ENCODE data around the gene WHRN.

WHRN gene

GRCh38 chr9:114406441-114406840, 98.8 kb downstream of the WHRN start:
- Histone ChIP-seq H3K4me1 (ENCODE audit: control insufficient read depth in 1 of 2, insufficient read depth in 1 of 2, low read depth in 1 of 2, low read length in 1 of 2) (peaks cover 0 to 6% of the 10 kb centered on the region in 2 experiments), H3K4me3 (ENCODE audit: low read depth in 1 of 2, low read length in 1 of 2) (no peak overlapping the region), H3K27me3 (no peaks in the 10 kb centered on the region), H3K9me3 (no peaks in the 10 kb centered on the region), H3K27ac (no peak overlapping the region), H3K36me3 (no peaks in the 10 kb centered on the region)
- no peak for TF ChIP-seq CTCF (IDR thresholded peaks at IDR 0.05)

DNA sequence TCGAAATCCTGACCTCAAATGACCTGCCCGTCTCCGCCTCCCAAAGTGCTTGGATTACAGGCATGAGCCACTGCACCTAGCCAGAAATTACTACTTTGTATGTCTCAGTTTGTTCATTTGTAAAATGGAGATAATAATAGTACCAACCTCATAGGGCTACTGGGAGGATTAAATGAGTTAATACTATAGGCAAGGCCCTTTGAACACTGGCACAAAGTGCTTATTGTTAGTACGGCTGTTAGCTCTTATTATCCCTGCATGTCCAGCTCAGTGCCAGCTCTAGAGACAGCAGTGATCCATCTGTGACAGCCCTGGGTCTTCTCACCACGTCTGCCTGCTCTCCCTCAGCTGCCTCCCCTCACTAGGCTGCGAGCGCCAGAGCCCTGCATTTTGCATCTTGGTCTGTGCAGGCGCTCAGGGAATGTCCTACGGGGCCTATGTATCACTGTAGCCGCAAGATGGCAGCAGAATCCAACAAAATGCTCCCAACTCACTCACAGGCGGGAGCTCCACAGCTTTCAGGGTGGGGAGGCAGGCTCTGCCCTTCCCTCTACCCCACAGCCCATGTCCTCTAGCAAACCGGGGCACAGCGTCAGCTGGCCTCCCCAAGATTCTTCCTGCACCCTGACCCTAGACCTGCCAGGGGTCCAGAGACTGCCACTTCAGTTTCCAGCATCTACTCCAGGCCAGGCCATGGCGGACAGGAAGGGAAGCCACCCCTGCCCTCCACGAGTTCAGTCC, 99.8 kb downstream of the WHRN start:
- Histone ChIP-seq H3K4me1 (ENCODE audit: control insufficient read depth in 1 of 2, insufficient read depth in 1 of 2, low read depth in 1 of 2, low read length in 1 of 2) (peaks cover 0 to 6% of the 10 kb centered on the region in 2 experiments), H3K27ac (peak overlapping the region; percentile 44), H3K4me3 (ENCODE audit: low read depth in 1 of 2, low read length in 1 of 2) (no peak overlapping the region), H3K9me3 (no peaks in the 10 kb centered on the region), H3K36me3 (no peaks in the 10 kb centered on the region), H3K27me3 (no peaks in the 10 kb centered on the region)
- peak; percentile 90 for TF ChIP-seq CTCF (IDR thresholded peaks at IDR 0.05)

GRCh38 chr9:114404531-114404930, 100.7 kb downstream of the WHRN start:
- Histone ChIP-seq H3K36me3 (no peaks in the 10 kb centered on the region), H3K27ac (no peak overlapping the region), H3K9me3 (no peaks in the 10 kb centered on the region), H3K4me3 (ENCODE audit: low read depth in 1 of 2, low read length in 1 of 2) (no peak overlapping the region), H3K27me3 (no peaks in the 10 kb centered on the region), H3K4me1 (ENCODE audit: control insufficient read depth in 1 of 2, insufficient read depth in 1 of 2, low read depth in 1 of 2, low read length in 1 of 2) (peaks cover 0 to 6% of the 10 kb centered on the region in 2 experiments)
- no peak for TF ChIP-seq CTCF (IDR thresholded peaks at IDR 0.05)

GRCh38 chr9:114403153-114403756, 102.0 kb downstream of the WHRN start:
- Histone ChIP-seq H3K36me3 (no peaks in the 10 kb centered on the region), H3K27ac (no peak overlapping the region), H3K4me1 (ENCODE audit: control insufficient read depth in 1 of 2, insufficient read depth in 1 of 2, low read depth in 1 of 2, low read length in 1 of 2) (peaks cover 7 to 12% of the 10 kb centered on the region in 2 experiments), H3K9me3 (no peaks in the 10 kb centered on the region), H3K27me3 (no peaks in the 10 kb centered on the region), H3K4me3 (ENCODE audit: low read depth in 1 of 2, low read length in 1 of 2) (no peak overlapping the region)
- TF ChIP-seq CTCF (IDR thresholded peaks at IDR 0.05), result no peak

GRCh38 chr9:114401344-114401743, 103.9 kb downstream of the WHRN start:
- H3K27me3 ChIP-seq, result no peaks in the 10 kb centered on the region
- H3K9me3 ChIP-seq, result no peaks in the 10 kb centered on the region
- no peak for TF ChIP-seq CTCF (IDR thresholded peaks at IDR 0.05)
- H3K27ac ChIP-seq, result no peak overlapping the region
- H3K4me3 ChIP-seq (ENCODE audit: low read depth in 1 of 2, low read length in 1 of 2), result no peak overlapping the region
- peaks cover 21 to 25% of the 10 kb centered on the region in 2 experiments for H3K4me1 ChIP-seq (ENCODE audit: control insufficient read depth in 1 of 2, insufficient read depth in 1 of 2, low read depth in 1 of 2, low read length in 1 of 2)
- H3K36me3 ChIP-seq, result peaks cover under 1% of the 10 kb centered on the region
